ENCODE data around the gene CTCFL. TPM values are rescaled to one million over a fixed set of nuclear protein-coding genes. Genes with fewer than 3 reads are reported as not detected.

CTCFL gene
- total and polyA plus RNA-seq, 2 of the 13 experiments (the other 11 are each of a cell fraction or from before 2014, with no cell fraction given) = 0.04 TPM; not detected in 1

- TF ChIP-seq ZNF407 (CRISPR knock-in tag; IDR thresholded peaks at IDR 0.05; ENCODE audit: not compliant biosample characterization) (peak; percentile 36), ZNF570 (CRISPR knock-in tag; IDR thresholded peaks at IDR 0.05; ENCODE audit: borderline replicate concordance) (no peak), EP300 (IDR thresholded peaks at IDR 0.05; ENCODE audit: low read depth in 2 of 2, low read length in 2 of 2) (peak in 1 of 2 experiments; percentile 55; a peak in 1 of 4 replicates), EP300 (CRISPR knock-in tag; IDR thresholded peaks at IDR 0.05; ENCODE audit: borderline replicate concordance) (no peak), RARG (CRISPR knock-in tag; IDR thresholded peaks at IDR 0.05; ENCODE audit: low read depth) (no peak), ZNF263 (CRISPR knock-in tag; IDR thresholded peaks at IDR 0.05) (no peak), SETDB1 (CRISPR knock-in tag; IDR thresholded peaks at IDR 0.05; ENCODE audit: borderline replicate concordance) (0 out of 2 replicates have a peak, but pooled peaks have one; percentile 21), KAT8 (CRISPR knock-in tag; IDR thresholded peaks at IDR 0.05) (0 out of 2 replicates have a peak, but pooled peaks have one; percentile 40), RNF2 (conservative IDR thresholded peaks at IDR 0.05; ENCODE audit: low read depth) (peak; percentile 59; the same call in 1 of the 2 replicates), CEBPG (CRISPR knock-in tag; IDR thresholded peaks at IDR 0.05) (0 out of 2 replicates have a peak, but pooled peaks have one; percentile 9), CBX2 (IDR thresholded peaks at IDR 0.05; ENCODE audit: low read depth, low read length) (peak; percentile 68; the same call in 1 of the 2 replicates), CBX2 (CRISPR knock-in tag; IDR thresholded peaks at IDR 0.05; ENCODE audit: low read depth) (no peak), FOXO4 (CRISPR knock-in tag; conservative IDR thresholded peaks at IDR 0.05) (0 out of 2 replicates have a peak, but pooled peaks have one; percentile 59), ETV5 (CRISPR knock-in tag; IDR thresholded peaks at IDR 0.05; ENCODE audit: borderline replicate concordance) (peak; percentile 60; the same call in 1 of the 2 replicates), PLSCR1 (CRISPR knock-in tag; IDR thresholded peaks at IDR 0.05; ENCODE audit: borderline replicate concordance) (no peak), NR1H2 (CRISPR knock-in tag; IDR thresholded peaks at IDR 0.05; ENCODE audit: borderline replicate concordance, low read depth) (no peak), ZZZ3 (CRISPR knock-in tag; IDR thresholded peaks at IDR 0.05; ENCODE audit: borderline replicate concordance) (no peak), ZNF501 (CRISPR knock-in tag; IDR thresholded peaks at IDR 0.05) (peak; percentile 54), ZNF552 (CRISPR knock-in tag; IDR thresholded peaks at IDR 0.05; ENCODE audit: borderline replicate concordance) (no peak), SP5 (CRISPR knock-in tag; IDR thresholded peaks at IDR 0.05; ENCODE audit: borderline replicate concordance, low read depth) (no peak)
These were observed 45.4 kb upstream of the CTCFL start (continued) for GRCh38 chr20:57570145-57570850.
